HG03103 (cell line): ENCODE data around the gene ZNF366.
A peak's percentile ranks its signal among the peaks of the same experiment; 100 is the strongest.

ENCODE experiments used
- ATAC-seq: cut with Tn5 transposase; IDR thresholded peaks from one replicate; pipeline ENCODE4 v1.9.1; 2021; ENCODE audit warnings: low read depth; ENCODE audit not compliant: unreplicated experiment

Gene ZNF366

DNA sequence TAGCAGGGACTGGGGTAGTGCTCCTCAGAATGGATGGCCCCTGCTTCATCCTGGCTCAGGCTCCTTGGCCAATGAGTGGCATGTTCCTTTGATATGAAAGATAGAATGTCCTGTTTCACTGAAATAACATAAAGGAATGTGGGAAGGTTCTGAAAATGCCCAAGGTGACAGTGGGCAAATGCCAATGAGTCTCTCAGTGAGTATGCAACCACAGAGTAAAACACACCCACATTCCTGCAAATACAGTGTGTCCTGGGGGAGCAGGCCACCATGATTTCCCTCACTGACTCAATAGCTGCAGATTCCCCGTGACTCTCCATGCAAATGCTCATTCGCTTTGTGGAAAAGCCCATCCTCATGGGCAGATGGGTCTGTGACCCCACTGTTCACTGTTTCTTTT, 36.4 kb downstream of the ZNF366 start:
- ATAC-seq: no peak

GRCh38 chr5:72468606-72469005, 38.6 kb downstream of the ZNF366 start:
- ATAC-seq: no peak

DNA sequence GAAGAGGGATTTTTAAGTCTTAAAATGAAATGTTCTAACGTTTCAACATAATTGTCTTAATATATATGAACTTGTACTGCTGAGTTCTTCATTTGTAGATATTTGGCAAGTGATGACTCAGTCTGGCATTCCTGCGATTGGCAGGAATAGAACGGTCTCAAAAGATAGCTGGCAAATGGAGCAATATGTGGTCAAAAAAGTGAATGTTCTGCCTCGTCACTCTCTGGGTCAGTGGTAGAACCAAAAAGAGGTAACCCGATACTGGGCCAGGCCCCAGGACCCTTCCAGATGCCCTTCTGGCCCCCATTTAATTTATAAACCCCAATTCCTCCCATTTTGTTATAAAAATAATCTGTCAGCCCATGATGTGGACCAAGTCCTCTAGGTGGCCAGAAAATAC, 39.2 kb downstream of the ZNF366 start:
- ATAC-seq: no peak

DNA sequence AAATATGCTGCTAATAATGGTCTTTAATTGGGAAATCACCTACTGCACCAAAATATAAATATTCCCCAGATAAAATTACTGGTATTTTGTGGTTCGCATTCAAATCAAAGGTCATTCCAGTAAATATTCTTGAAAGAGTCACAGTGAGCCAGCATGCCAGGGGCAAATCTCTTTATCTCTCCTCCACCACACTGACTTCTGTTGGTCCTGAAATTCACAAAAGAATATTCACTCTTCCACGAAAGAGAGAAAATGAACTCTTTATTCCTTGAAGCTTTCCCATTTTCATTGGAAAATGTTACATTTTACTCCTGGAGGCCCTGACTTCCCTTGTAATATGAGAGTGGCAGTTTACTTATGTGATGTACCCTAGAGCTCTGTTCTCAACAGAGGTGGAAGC, 39.7 kb downstream of the ZNF366 start:
- no peak for ATAC-seq

DNA sequence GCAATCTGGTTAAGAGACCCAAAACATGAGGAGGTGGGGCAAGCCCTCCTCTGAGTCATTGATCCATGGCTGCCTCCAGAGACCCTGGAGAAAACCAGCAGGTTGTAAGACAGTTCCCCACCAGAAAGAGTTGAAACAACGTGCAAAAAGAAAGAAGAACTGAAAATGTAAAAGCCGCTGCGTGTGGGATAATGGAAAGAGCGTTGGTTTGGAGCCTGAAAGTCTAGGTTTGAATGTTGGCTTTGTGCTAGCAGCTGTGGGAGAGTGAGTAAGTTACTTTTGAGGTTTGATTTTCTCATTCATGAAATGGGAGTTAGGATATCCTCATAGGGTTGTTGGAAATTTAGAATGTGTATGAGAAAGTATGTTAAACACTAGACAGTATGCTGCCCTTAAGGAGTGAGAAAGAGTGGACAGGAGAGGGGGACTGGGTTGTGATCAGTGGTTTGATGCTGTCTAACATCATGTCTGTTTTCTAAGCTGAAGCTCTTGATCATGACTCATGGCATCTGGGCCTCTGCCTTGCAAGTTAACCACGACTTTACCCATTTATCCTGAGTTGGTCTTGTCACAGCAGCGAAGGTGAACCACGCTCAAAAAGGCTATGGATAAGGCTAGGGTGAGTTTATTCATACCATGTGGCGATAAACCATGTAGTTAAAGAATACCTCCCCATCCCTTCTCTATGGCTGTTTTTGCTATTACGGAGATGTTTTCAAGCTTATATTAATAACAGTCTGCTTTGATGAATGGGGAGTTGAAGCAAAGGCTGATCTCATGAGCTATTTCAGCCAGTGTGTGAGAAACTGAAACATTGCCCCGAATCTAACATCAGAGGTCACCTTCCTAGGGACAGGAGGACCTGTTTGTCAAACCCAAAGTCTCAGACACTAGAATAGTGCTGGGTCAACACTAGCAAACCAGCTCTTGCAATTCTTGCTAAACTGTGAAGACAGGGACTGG, 41.3 kb downstream of the ZNF366 start:
- ATAC-seq: peak; percentile 61

DNA sequence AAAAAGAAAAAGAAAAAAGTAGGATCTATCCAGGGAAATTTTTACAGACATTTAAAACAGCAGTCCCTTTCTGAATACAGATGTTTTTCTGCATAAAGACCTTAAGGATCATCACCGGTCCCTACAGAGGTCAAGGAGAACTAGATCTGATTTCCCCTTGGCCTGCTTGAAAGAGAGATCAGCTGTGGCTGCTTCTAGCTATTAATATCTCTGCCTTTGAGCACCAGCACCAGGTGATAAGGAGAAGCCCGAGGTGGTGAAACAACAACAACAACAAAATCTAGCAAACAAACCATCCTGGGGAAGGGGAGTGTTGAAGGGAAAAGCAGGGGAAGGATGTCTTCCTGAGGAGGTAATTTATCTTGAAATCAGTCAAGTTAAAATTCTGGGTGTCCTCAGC, 42.1 kb downstream of the ZNF366 start:
- ATAC-seq: peak; percentile 24

DNA sequence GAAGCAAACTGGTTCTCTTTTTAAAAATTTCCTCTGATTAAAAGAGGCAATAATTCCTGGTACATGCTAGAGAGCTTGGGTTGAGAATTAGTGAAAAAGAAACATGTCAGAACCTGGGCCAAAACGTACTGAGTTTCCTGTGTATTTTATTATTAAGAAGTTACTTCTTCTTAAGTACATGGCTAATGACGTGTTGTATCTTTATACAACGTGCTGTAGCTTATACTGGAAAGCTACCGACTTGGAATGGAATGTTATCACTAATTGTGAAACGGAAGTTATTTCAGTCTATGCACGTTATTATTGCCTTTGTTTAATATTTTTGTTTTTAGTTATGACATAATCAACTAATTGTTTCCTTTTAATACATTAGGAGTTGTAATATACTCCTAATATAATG, 43.1 kb downstream of the ZNF366 start:
- ATAC-seq: no peak

DNA sequence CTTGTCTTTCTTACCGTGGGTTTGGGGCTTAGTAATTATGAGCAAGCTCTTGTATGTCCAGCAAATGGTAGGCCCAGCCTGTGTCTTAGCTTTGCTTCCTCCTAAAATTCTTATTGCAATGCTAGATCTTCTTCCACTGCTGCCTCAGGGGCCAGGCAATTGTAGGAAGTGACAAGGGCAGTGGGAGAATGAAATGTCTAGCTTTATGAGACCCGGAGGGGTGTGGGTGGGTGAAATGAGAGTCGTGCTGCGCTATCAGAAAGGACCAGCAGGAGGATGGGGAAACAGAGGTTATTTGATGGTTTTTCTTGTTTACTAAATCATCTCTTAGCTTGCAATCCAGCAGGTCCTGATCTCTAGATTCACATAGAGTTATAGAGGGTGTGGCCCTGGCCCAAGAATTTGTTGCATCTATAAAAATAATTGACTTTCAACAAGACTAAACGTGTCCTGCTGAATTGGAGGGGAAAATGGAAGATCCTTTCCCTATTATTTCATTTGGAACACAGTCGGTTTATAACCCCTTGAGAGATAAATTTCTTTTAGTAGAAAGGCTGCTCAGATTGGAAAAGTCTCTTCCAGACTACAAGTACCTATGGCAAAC, 43.7 kb downstream of the ZNF366 start:
- ATAC-seq: no peak

- no peak for ATAC-seq
These were observed 46.8 kb downstream of the ZNF366 start for GRCh38 chr5:72460413-72460812.

- no peak for ATAC-seq
These were observed 47.3 kb downstream of the ZNF366 start for GRCh38 chr5:72459913-72460312.

GRCh38 chr5:72459089-72459661, 48.0 kb downstream of the ZNF366 start:
- ATAC-seq: no peak

DNA sequence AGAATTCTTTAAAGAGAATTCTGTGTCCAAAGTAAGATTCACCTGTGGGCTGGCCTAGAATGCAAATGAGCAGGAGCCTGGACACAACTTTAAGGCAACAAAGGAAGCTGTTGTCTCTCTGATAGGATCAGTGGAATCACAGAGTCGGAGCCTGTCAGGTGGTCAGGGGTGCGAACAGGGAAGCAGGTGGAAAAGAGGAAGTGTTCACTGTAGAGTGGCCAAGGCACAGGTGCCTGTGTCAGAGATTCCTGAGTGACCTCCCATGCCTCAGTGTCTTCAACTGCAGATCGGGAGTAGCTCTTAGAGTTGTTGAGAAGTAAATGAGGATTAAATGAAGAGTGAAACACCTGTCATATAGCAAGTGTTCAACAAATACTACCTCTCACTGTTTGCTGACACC, 48.8 kb downstream of the ZNF366 start:
- no peak for ATAC-seq

- no peak for ATAC-seq
These were observed 49.7 kb downstream of the ZNF366 start for GRCh38 chr5:72457491-72457890.

- no peak for ATAC-seq
These were observed 50.7 kb downstream of the ZNF366 start for GRCh38 chr5:72456391-72457074.

- ATAC-seq: no peak
These were observed 51.7 kb downstream of the ZNF366 start for GRCh38 chr5:72455476-72455875.

DNA sequence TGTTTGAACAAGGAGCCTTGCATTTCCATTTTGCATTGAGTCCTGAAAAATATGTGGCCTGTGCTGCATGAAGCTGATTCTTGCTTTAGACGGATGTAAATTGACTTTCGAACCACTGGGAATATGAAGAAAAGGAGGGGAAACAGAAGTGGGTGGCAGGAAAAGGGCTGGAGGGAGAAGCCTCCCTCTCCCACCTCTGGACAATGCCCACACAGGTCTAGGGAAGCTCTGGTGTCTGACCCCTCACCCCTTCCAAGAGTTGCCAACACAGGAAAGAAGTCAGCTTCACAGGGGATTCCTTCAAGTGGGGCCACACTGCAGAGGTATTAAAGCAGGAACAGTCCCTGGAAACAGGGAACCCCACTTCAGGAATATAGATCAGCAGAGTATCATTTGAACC, 52.2 kb downstream of the ZNF366 start:
- ATAC-seq: no peak

- ATAC-seq: no peak
These were observed 53.9 kb downstream of the ZNF366 start for GRCh38 chr5:72453246-72453775.

DNA sequence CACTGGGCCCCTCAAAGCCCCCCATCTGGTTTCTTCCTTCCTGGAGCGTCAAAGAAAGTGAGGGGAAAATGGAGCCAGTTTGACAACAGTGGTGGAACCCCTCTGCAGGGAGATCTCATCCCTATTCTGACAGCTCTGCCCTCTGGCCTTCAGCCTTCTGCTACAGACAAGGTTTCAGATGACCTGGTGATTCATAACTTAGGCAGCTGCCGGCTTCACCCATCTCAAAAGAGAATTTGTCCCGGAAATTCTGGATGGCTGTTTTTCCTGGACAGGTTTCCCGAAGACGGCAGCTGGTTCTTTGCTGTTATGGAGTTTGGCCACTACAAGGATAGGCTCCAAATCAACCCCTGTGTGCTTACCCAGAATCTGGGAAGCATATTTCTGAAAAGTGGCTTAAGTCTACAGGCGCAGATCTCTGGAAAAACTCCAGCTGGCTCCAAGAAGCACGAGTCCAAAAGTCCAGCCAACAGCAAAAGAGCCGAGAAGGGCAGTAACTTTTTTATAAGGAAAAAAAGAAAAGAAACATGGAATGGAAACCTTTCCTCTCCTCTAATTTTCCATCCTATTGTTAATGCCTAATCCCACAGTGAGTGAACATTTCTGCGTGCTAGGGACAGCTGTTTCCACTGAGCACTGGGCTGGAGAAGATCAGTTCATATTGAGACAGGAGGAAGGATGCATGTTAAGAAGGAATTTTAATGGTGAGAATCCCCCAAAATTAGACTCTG, 54.5 kb downstream of the ZNF366 start:
- no peak for ATAC-seq

GRCh38 chr5:72451741-72452505, 55.3 kb downstream of the ZNF366 start:
- no peak for ATAC-seq
